DND-41 (cell line): ENCODE measurements around the gene COMP.

Experiments
- EZH2 ChIP-seq: IDR thresholded peaks from 3 replicates; pipeline ENCODE4 v1.6.1; 2012; ENCODE audit warnings: borderline replicate concordance, low read depth, mild to moderate bottlenecking, moderate library complexity, low read length, inconsistent platforms; ENCODE audit not compliant: severe bottlenecking
- TF ChIP-seq, protein P1 (sequence below): IDR thresholded peaks from 2 replicates; pipeline ENCODE4 v1.5.1; 2012; ENCODE audit warnings: borderline replicate concordance, low read length, moderate library complexity, mild to moderate bottlenecking; ENCODE audit not compliant: poor library complexity, severe bottlenecking; ENCODE audit errors: extremely low read depth

DNA sequence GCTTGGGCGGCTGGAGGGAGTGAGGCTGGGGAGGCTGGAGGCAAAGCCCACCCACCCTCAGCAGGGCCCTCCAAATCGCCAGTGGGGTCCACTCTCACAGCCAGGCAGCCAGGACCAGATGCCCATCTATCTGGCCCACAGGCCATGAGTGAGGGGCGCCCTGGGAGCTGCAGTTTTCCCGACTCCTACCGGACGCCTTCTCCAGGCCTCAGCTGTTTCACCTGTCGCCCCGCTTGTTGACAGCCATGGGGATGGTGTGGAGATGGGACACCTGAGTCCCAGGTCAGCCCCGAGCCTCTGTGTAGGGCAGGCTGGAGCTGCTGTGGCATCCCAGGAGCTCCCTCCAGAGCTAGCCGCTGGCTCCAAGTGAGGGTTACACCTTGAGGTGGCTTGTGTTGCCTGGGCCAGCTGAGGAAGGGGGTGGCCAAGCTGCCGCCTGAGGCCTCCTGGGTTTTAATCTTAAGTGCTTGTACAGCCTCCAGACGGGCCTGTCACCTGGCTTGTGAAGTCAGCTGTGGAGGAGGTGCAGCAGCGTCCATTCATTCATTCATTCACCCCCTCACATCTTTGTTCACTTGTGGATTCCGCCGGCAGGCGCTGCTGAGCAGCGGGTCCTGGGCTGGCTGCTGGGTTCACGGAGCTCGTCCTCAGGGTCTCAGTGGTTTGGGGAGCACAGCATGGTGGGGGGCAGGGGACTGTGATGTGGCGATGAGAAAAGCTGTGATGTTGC, 52.0 kb downstream of the COMP start:
- TF ChIP-seq, protein P1, sequence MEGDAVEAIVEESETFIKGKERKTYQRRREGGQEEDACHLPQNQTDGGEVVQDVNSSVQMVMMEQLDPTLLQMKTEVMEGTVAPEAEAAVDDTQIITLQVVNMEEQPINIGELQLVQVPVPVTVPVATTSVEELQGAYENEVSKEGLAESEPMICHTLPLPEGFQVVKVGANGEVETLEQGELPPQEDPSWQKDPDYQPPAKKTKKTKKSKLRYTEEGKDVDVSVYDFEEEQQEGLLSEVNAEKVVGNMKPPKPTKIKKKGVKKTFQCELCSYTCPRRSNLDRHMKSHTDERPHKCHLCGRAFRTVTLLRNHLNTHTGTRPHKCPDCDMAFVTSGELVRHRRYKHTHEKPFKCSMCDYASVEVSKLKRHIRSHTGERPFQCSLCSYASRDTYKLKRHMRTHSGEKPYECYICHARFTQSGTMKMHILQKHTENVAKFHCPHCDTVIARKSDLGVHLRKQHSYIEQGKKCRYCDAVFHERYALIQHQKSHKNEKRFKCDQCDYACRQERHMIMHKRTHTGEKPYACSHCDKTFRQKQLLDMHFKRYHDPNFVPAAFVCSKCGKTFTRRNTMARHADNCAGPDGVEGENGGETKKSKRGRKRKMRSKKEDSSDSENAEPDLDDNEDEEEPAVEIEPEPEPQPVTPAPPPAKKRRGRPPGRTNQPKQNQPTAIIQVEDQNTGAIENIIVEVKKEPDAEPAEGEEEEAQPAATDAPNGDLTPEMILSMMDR = no peak
- no peak for TF ChIP-seq EZH2
